ENCODE data around the gene ADAMTS15.

Gene ADAMTS15

DNA sequence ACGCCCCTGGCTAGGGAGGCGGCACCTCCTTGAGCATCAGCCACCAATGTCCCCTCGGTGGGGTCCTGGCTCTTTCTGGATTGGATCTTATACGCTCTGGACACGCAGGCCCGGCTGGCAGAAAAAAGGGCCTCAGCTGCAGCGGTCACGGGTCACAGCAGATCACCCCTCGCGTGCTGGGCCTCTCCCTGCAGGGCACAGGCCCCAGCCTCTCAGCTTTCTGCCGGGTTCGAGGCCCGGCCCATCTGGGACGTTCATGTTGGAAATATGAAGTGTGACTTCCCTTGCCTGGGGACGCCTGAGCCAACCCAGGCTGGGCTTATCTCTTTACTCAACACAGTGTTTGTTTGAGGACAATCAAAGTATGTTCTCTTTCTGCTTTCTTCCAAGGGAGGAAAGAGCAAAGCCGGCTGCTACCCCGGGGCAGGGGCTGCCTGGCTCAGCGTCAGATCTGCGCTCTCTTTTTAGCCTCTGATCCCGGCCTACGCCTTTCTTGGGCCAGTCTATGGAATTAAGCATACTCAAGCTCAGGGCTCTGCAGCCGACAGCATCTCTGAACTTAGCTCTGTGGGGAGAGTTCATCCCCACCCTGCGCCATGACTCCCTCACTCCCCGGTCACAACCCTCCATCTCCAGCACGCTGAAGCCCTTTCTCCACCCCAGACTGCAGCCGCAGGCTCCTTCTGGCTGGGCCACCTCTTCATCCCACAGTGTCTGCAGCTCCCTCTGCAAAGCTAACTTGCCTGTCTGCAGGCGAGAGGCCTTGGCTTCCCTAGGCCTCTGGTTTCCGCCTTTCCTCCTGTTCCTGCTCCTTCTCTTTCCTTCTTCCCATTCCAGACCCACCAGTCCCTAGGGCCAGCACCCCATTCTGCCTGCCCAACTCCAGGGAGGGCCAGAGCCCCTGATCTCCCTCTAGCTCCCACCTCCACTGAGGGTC is 38.8 kb downstream of the ADAMTS15 start:
- no peaks in the 10 kb centered on the region for H3K9me3 Mint-ChIP-seq (ENCODE audit: low read depth)
- no peaks in the 10 kb centered on the region for H3K27me3 Mint-ChIP-seq
- no peak overlapping the region for H3K27ac Mint-ChIP-seq
- H3K36me3 Mint-ChIP-seq: no peaks in the 10 kb centered on the region
- H3K4me1 Mint-ChIP-seq (ENCODE audit: low read depth): no peaks in the 10 kb centered on the region
- H3K4me3 Mint-ChIP-seq: no peak overlapping the region

DNA sequence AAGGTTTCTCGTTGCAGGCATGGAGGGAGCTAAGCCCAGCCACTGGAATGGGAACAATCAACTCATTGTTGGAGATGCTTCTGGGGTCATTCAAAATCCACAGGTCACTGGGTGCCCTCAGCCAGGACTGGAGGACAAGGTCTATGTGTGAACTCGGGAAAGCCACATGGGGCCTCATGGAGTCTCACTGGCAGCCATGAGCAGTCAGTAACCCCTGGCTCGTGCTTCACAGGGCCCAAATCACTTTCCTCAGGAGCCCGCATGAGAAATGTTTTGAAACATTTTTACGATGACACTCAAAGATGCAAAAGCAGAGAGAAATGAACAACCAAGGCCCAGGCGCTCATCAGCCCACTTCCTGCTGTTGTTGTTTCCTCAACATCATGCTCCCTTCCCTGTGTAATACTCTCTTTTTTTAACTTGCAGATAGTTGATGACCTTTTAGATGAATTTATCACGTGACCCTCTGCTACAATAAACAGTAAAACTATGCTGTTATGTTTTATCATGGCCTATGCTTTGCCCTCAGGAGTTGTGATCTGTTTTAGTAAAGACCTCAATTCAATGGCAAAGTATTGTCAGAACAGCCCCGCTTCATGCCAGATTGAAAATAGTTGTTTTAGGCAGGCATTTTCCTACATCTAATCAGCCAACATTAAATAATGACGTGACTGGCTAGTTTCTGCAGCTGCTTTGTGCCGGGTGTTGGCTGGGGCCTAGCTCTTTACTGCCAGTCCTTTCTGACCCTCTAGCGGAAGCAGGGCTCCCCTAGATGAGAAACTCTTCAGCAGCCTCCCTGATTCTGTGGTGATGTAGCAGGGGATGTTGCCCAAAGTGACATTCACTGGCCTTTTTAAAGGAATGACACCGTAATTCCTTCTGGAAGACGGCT is 39.7 kb downstream of the ADAMTS15 start:
- no peaks in the 10 kb centered on the region for H3K4me1 Mint-ChIP-seq (ENCODE audit: low read depth)

GRCh38 chr11:130488848-130489584 is 40.6 kb downstream of the ADAMTS15 start:
- H3K4me3 Mint-ChIP-seq: no peak overlapping the region
- no peak overlapping the region for H3K27ac Mint-ChIP-seq
- no peaks in the 10 kb centered on the region for H3K27me3 Mint-ChIP-seq
- H3K4me1 Mint-ChIP-seq (ENCODE audit: low read depth): no peaks in the 10 kb centered on the region
- no peaks in the 10 kb centered on the region for H3K36me3 Mint-ChIP-seq
- no peaks in the 10 kb centered on the region for H3K9me3 Mint-ChIP-seq (ENCODE audit: low read depth)

More for the DNA sequence above, 39.7 kb downstream of the ADAMTS15 start:
- H3K27me3 Mint-ChIP-seq: no peaks in the 10 kb centered on the region
- no peak overlapping the region for H3K27ac Mint-ChIP-seq
- H3K4me3 Mint-ChIP-seq: no peak overlapping the region
- no peaks in the 10 kb centered on the region for H3K9me3 Mint-ChIP-seq (ENCODE audit: low read depth)
- H3K36me3 Mint-ChIP-seq: no peaks in the 10 kb centered on the region

- Mint-ChIP-seq H3K9me3 (ENCODE audit: low read depth) (no peaks in the 10 kb centered on the region), H3K27ac (no peak overlapping the region), H3K4me3 (no peak overlapping the region), H3K36me3 (no peaks in the 10 kb centered on the region), H3K27me3 (no peaks in the 10 kb centered on the region), H3K4me1 (ENCODE audit: low read depth) (no peaks in the 10 kb centered on the region)
Observed at GRCh38 chr11:130489716-130490115, 41.3 kb downstream of the ADAMTS15 start.

DNA sequence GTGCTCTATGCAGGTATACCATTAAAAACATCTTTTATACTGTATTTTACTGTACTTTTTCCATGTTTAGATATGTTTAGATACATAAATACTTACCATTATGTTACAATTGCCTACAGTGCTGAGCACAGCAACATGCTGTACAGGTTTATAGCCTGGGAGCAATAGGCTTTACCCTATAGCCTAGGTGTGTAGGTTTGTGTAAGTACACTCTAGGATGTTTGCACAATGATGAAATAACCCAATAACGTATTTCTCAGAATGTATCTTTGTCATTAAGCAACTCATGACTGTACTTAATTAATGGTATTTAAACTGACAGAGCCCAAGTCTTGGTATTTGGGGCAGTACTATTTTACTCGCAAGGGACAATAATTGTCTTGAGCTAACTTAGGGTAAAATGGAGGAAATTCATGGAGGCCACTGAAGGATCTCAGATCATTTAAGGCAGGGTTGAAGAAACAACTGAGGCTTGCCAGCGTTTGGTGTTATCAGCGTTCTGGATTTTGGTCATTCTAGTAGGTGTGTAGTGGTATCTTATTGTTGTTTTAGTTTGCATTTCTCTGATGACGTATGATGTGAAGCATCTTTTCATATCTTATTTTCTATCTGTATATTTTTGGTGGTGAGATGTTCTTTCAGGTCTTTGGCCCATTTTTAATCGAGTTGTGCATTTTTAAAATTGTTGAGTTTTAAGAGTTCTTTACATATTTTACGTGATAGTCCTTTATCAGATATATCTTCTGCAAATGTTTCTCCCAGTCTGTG is 42.4 kb downstream of the ADAMTS15 start:
- Mint-ChIP-seq H3K27ac (no peak overlapping the region), H3K4me1 (ENCODE audit: low read depth) (no peaks in the 10 kb centered on the region), H3K4me3 (no peak overlapping the region), H3K9me3 (ENCODE audit: low read depth) (no peaks in the 10 kb centered on the region), H3K36me3 (no peaks in the 10 kb centered on the region), H3K27me3 (no peaks in the 10 kb centered on the region)

GRCh38 chr11:130498181-130498580 is 49.7 kb downstream of the ADAMTS15 start:
- Mint-ChIP-seq H3K4me3 (no peak overlapping the region), H3K27ac (no peak overlapping the region), H3K27me3 (peaks cover 1% of the 10 kb centered on the region), H3K4me1 (ENCODE audit: low read depth) (no peaks in the 10 kb centered on the region), H3K36me3 (no peaks in the 10 kb centered on the region), H3K9me3 (ENCODE audit: low read depth) (no peaks in the 10 kb centered on the region)

GRCh38 chr11:130499828-130500227 is 51.4 kb downstream of the ADAMTS15 start:
- Mint-ChIP-seq H3K4me3 (no peak overlapping the region), H3K27me3 (peaks cover 7% of the 10 kb centered on the region), H3K27ac (no peak overlapping the region), H3K36me3 (no peaks in the 10 kb centered on the region), H3K4me1 (ENCODE audit: low read depth) (no peaks in the 10 kb centered on the region), H3K9me3 (ENCODE audit: low read depth) (peaks cover 4% of the 10 kb centered on the region)

DNA sequence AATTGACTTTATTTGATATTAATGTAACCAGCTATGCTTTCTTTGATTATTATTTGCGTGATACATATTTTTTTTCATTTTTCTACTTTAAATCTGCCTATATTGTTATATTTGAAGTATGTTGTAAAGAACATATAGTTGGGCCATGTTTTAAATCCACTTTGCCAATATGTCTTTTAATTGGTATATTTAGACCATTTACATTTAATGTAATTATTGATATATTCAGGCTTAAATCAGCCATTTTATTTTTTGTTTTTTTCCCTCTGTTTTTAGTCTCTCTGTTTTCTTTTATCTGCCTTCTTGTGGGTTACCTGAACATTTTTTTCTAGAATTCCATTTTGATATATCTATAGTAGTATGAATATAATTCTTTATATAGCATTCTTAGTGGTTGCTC is 55.9 kb downstream of the ADAMTS15 start:
- no peak overlapping the region for H3K27ac Mint-ChIP-seq
- peaks cover 4% of the 10 kb centered on the region for H3K36me3 Mint-ChIP-seq
- H3K4me3 Mint-ChIP-seq: no peak overlapping the region
- H3K9me3 Mint-ChIP-seq (ENCODE audit: low read depth): peaks cover 17% of the 10 kb centered on the region
- H3K27me3 Mint-ChIP-seq: peaks cover 12% of the 10 kb centered on the region
- H3K4me1 Mint-ChIP-seq (ENCODE audit: low read depth): no peaks in the 10 kb centered on the region

GRCh38 chr11:130508913-130509312 is 60.5 kb downstream of the ADAMTS15 start:
- H3K4me3 Mint-ChIP-seq: no peak overlapping the region
- H3K4me1 Mint-ChIP-seq (ENCODE audit: low read depth): no peaks in the 10 kb centered on the region
- no peak overlapping the region for H3K27ac Mint-ChIP-seq
- peaks cover 4% of the 10 kb centered on the region for H3K36me3 Mint-ChIP-seq
- peaks cover 7% of the 10 kb centered on the region for H3K27me3 Mint-ChIP-seq
- peaks cover 17% of the 10 kb centered on the region for H3K9me3 Mint-ChIP-seq (ENCODE audit: low read depth)

GRCh38 chr11:130509942-130510341 is 61.5 kb downstream of the ADAMTS15 start:
- Mint-ChIP-seq H3K36me3 (peaks cover 4% of the 10 kb centered on the region), H3K4me1 (ENCODE audit: low read depth) (no peaks in the 10 kb centered on the region), H3K9me3 (ENCODE audit: low read depth) (peaks cover 13% of the 10 kb centered on the region), H3K27ac (no peak overlapping the region), H3K27me3 (peaks cover 5% of the 10 kb centered on the region), H3K4me3 (no peak overlapping the region)

DNA sequence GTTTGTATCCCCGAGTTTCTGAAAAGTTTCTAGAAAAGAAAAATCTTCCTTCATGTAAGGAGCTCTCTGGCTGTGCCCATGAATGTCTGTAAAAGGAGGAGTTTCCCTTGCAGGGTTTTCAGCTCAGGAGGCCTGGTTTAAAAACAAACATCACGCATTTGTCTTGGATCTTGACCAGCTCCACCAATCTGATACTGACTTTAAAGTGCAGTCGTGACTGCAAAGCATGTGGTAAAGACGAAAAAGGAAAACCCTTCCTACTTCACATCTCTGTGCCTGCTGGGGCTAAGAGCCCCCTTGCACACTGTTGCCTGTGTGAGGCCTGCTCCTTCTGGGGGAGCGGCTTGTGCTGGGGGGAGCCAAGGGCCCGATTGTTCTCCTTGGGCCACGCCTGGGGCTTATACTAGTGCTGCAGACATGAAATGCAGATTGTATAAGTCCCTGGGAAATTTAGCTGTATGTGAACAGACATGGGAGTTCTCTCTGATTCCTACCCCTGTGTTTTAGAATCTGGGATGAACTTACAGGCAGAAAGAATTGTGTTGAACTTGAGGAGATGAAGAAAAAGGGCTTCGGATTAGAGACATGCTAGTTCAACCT is 62.1 kb downstream of the ADAMTS15 start:
- Mint-ChIP-seq H3K9me3 (ENCODE audit: low read depth) (peaks cover 10% of the 10 kb centered on the region), H3K27ac (no peak overlapping the region), H3K27me3 (peaks cover 8% of the 10 kb centered on the region), H3K4me1 (ENCODE audit: low read depth) (no peaks in the 10 kb centered on the region), H3K36me3 (peaks cover 4% of the 10 kb centered on the region), H3K4me3 (no peak overlapping the region)

DNA sequence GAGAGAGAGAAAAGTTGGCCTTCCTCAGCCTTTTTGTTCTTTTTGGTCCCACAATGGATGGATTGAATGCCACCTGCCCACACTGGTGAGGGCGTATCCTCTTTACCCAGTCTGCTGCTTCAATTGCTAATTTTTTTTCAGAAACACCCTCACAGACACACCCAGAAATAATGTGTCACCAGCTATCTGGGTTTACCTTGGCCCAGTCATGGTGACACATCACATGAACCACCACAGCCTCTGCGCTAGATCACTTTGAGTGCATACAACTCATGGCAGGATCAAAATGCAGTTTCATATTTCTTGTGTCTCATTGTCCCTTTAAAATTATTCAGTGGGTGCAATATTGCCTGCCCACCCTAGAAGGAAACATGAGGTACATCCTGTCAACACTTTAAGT is 63.3 kb downstream of the ADAMTS15 start:
- Mint-ChIP-seq H3K4me3 (no peak overlapping the region), H3K36me3 (no peaks in the 10 kb centered on the region), H3K9me3 (ENCODE audit: low read depth) (peaks cover 4% of the 10 kb centered on the region), H3K4me1 (ENCODE audit: low read depth) (no peaks in the 10 kb centered on the region), H3K27me3 (peaks cover 3% of the 10 kb centered on the region), H3K27ac (no peak overlapping the region)

DNA sequence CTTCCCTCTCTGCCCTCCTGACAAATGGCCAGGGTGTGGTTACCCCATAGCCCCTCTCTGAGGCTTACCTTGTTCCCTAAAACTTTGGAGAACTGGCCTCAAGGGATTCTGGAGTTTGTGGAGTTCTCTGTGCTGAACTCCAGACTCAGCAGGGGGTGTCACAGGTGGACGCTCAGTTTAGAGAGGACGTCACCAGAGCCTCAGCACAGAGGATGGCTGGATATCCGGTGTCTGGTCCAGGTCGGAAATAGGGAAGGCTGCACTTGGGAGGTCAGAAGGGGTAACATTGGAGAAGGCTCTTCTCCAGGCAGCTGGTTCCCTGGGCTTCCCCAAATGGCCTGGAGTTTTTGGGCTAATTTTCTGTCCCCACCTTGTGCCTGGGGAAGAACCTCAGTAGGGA is 64.2 kb downstream of the ADAMTS15 start:
- no peak overlapping the region for H3K27ac Mint-ChIP-seq
- peaks cover 2% of the 10 kb centered on the region for H3K9me3 Mint-ChIP-seq (ENCODE audit: low read depth)
- no peaks in the 10 kb centered on the region for H3K4me1 Mint-ChIP-seq (ENCODE audit: low read depth)
- peaks cover 3% of the 10 kb centered on the region for H3K27me3 Mint-ChIP-seq
- H3K4me3 Mint-ChIP-seq: no peak overlapping the region
- no peaks in the 10 kb centered on the region for H3K36me3 Mint-ChIP-seq

- H3K9me3 Mint-ChIP-seq (ENCODE audit: low read depth): no peaks in the 10 kb centered on the region
- H3K36me3 Mint-ChIP-seq: no peaks in the 10 kb centered on the region
- H3K4me3 Mint-ChIP-seq: no peak overlapping the region
- no peaks in the 10 kb centered on the region for H3K4me1 Mint-ChIP-seq (ENCODE audit: low read depth)
- no peak overlapping the region for H3K27ac Mint-ChIP-seq
- H3K27me3 Mint-ChIP-seq: peaks cover 3% of the 10 kb centered on the region
Observed at GRCh38 chr11:130513132-130513531, 64.7 kb downstream of the ADAMTS15 start.

All from activated naive CD8-positive, alpha-beta T cell (primary cell).